HCT116 (cell line): Measurements from ENCODE around the gene PLA2G5. TPM values are rescaled to one million over a fixed set of nuclear protein-coding genes. Genes with fewer than 3 reads are reported as not detected.

ENCODE experiments used
- ATAC-seq: fragments of 200-7000 bp; cut with Tn5 transposase; 2 replicates; pipeline ENCODE4 v1.9.1; 2020; ENCODE audit warnings: mild to moderate bottlenecking, moderate library complexity
- BruUV-seq: library from RNA; stranded (reverse); fragments of 400-500 nt; replicated peaks from 2 replicates; lab custom pipeline; 2021; lab: Mats Ljungman, UMichigan
- CTCF ChIA-PET: fragments of 300-600 bp; sonication (Branson Sonifier 250); formaldehyde crosslinking; loops from one replicate; lab custom pipeline; 2021; ENCODE audit warnings: antibody characterized with exemption; lab: Charles Lee
- POLR2A ChIA-PET: fragments of 300-600, 350-600 bp; sonication (Branson Sonifier 250); formaldehyde crosslinking; loops from one replicate; lab custom pipeline; 2021; ENCODE audit warnings: antibody characterized with exemption; lab: Charles Lee
- RAD21 ChIA-PET, 2 experiments: fragments of 300-600 bp; sonication (Branson Sonifier 250); formaldehyde crosslinking; loops; one replicate each; lab custom pipeline; 2023; ENCODE audit warnings: low total read pairs in 2 of 2; ENCODE audit not compliant: uncharacterized antibody in 2 of 2, unreplicated experiment in 2 of 2, low non-redundant PET in 1 of 2; lab: Charles Lee
- DNase-seq: peaks from one replicate; pipeline ENCODE4 v3.0.0-alpha.2; 2010; ENCODE audit warnings: low read depth, low spot score
- H2AFZ ChIP-seq: fragments of 200-600 bp; shearing (Covaris generic), sonication (generic); 2 replicates; pipeline ENCODE4 v1.6.1; 2017; ENCODE audit warnings: low read depth, mixed run types, mixed read lengths, antibody characterized with exemption, low read length; ENCODE audit not compliant: poor library complexity, severe bottlenecking
- H3K27ac ChIP-seq: 2 replicates; pipeline ENCODE4 v1.5.1; 2012; ENCODE audit warnings: low read depth, low read length
- H3K27me3 ChIP-seq: fragments of 200-600 bp; sonication (generic); 2 replicates; pipeline ENCODE4 v1.6.1; 2016; ENCODE audit warnings: mixed run types, low read length, mixed read lengths; ENCODE audit not compliant: insufficient read depth
- H3K36me3 ChIP-seq, 2 experiments: fragments of 200-500 bp in 1 of 2; fragments of 200-600 bp in 1 of 2; sonication (Bioruptor generic) in 1 of 2; sonication (generic) in 1 of 2; 2 replicates each; pipeline versions ENCODE4 v1.5.1 to v1.6.1; 2014 to 2016; ENCODE audit warnings: low read length in 2 of 2, inconsistent platforms in 1 of 2, mixed read lengths in 1 of 2, mixed run types in 1 of 2; ENCODE audit not compliant: insufficient read depth in 2 of 2, control insufficient read depth in 1 of 2
- H3K4me1 ChIP-seq, 2 experiments: fragments of 200-600 bp in 1 of 2; sonication (generic) in 1 of 2; 2 replicates each; pipeline versions ENCODE4 v1.5.1 to v1.6.1; 2012 to 2017; ENCODE audit warnings: low read length in 2 of 2, inconsistent platforms in 1 of 2, mild to moderate bottlenecking in 1 of 2, mixed read lengths in 1 of 2, mixed run types in 1 of 2, moderate library complexity in 1 of 2; ENCODE audit not compliant: insufficient read depth in 2 of 2, control insufficient read depth in 1 of 2
- H3K4me2 ChIP-seq: fragments of 200-600 bp; sonication (generic); 2 replicates; pipeline ENCODE4 v1.6.1; 2017; ENCODE audit warnings: mixed run types, low read length, mixed read lengths
- H3K4me3 ChIP-seq, 2 experiments: fragments of 200-600 bp in 1 of 2; sonication (generic) in 1 of 2; replicated peaks in 1 of 2; 2 replicates each; pipeline ENCODE4 v1.5.1; 2011 to 2016; ENCODE audit warnings: low read length in 2 of 2, control low read depth in 1 of 2, low read depth in 1 of 2, mild to moderate bottlenecking in 1 of 2, mixed read lengths in 1 of 2, mixed run types in 1 of 2
- H3K79me2 ChIP-seq: fragments of 200-600 bp; sonication (generic); 2 replicates; pipeline ENCODE4 v1.6.1; 2017; ENCODE audit warnings: mild to moderate bottlenecking, mixed run types, low read length, moderate library complexity, mixed read lengths; ENCODE audit not compliant: insufficient read depth
- H3K9ac ChIP-seq: fragments of 200-600 bp; sonication (generic); 2 replicates; pipeline ENCODE4 v1.6.1; 2016; ENCODE audit warnings: low read length, mixed read lengths
- H3K9me2 ChIP-seq: fragments of 200-600 bp; sonication (generic), shearing (Covaris generic); 2 replicates; pipeline ENCODE4 v1.6.1; 2017; ENCODE audit warnings: mixed run types, mild to moderate bottlenecking, moderate library complexity; ENCODE audit not compliant: insufficient read depth
- H3K9me3 ChIP-seq, 2 experiments: fragments of 200-500 bp in 1 of 2; fragments of 200-600 bp in 1 of 2; sonication (Bioruptor generic) in 1 of 2; sonication (generic) in 1 of 2; 2 replicates each; pipeline ENCODE4 v1.6.1; 2014 to 2017; ENCODE audit warnings: low read length in 2 of 2, mixed read lengths in 2 of 2, inconsistent platforms in 1 of 2, low read depth in 1 of 2, mild to moderate bottlenecking in 1 of 2, mixed run types in 1 of 2, moderate library complexity in 1 of 2; ENCODE audit not compliant: control insufficient read depth in 1 of 2, insufficient read depth in 1 of 2
- H4K20me1 ChIP-seq: fragments of 200-600 bp; sonication (generic), shearing (Covaris generic); 2 replicates; pipeline ENCODE4 v1.6.1; 2017; ENCODE audit warnings: mixed run types, mild to moderate bottlenecking, moderate library complexity; ENCODE audit not compliant: insufficient read depth
- CBX3 ChIP-seq: IDR thresholded peaks from 2 replicates; pipeline ENCODE4 v1.6.1; 2012; ENCODE audit warnings: low read depth
- CEBPB ChIP-seq: IDR thresholded peaks from 2 replicates; pipeline ENCODE4 v1.6.1; 2012; ENCODE audit warnings: low read depth
- EGR1 ChIP-seq: IDR thresholded peaks from 2 replicates; pipeline ENCODE4 v1.6.1; 2012; ENCODE audit warnings: low read depth
- ELF1 ChIP-seq: IDR thresholded peaks from 2 replicates; pipeline ENCODE4 v1.6.1; 2012; ENCODE audit warnings: low read depth, borderline replicate concordance
- EZH2 ChIP-seq: fragments of 200-600 bp; sonication (generic); IDR thresholded peaks from 2 replicates; pipeline ENCODE4 v1.6.1; 2017; ENCODE audit warnings: antibody characterized with exemption, mixed run types
- FOSL1 ChIP-seq: IDR thresholded peaks from 2 replicates; pipeline ENCODE4 v1.6.1; 2012; ENCODE audit warnings: low read depth
- JUND ChIP-seq: IDR thresholded peaks from 2 replicates; pipeline ENCODE4 v1.6.1; 2012
- POLR2AphosphoS5 ChIP-seq: IDR thresholded peaks from 2 replicates; pipeline ENCODE4 v1.6.1; 2011; ENCODE audit warnings: mild to moderate bottlenecking, low read depth, low read length, moderate library complexity
- SP1 ChIP-seq: IDR thresholded peaks from 2 replicates; pipeline ENCODE4 v1.6.1; 2012; ENCODE audit warnings: low read depth
- ZNF274 ChIP-seq: fragments of 200-500 bp; sonication (Bioruptor generic); IDR thresholded peaks from 2 replicates; pipeline ENCODE4 v1.6.1; 2014; ENCODE audit warnings: mild to moderate bottlenecking, low read depth, low read length, inconsistent platforms
- intact Hi-C: fragments of 100-400 bp; cut with micrococcal nuclease; formaldehyde crosslinking; loops from 2 replicates; pipeline ENCODE4 v1.10.0; 2022
- total RNA-seq: library from RNA; stranded (reverse); gene quantifications from one replicate; pipeline ENCODE4 v1.2.1, GENCODE V29; 2021; ENCODE audit not compliant: unreplicated experiment
- TF ChIP-seq, protein P1 (sequence below), 3 experiments: fragments of 200-600 bp in 1 of 3; sonication (generic) in 1 of 3; IDR thresholded peaks in 2 of 3; conservative IDR thresholded peaks in 1 of 3; 2 replicates each; pipeline ENCODE4 v1.5.1; 2012 to 2017; ENCODE audit warnings: low read depth in 2 of 3, low read length in 2 of 3, antibody characterized with exemption in 1 of 3, borderline replicate concordance in 1 of 3, control low read depth in 1 of 3, mild to moderate bottlenecking in 1 of 3, mixed read lengths in 1 of 3, mixed run types in 1 of 3, moderate library complexity in 1 of 3; ENCODE audit not compliant: insufficient read depth in 1 of 3

PLA2G5 gene
- total RNA-seq, 1 experiment from 2014 or later = not detected

- H3K9me3 ChIP-seq = no peaks in the 10 kb centered on the region
- no peaks in the 10 kb centered on the region for H3K4me1 ChIP-seq
- H2AFZ ChIP-seq = no peak overlapping the region
- no peak overlapping the region for H3K9ac ChIP-seq
- no peaks in the 10 kb centered on the region for H3K27me3 ChIP-seq
- no peak overlapping the region for H3K27ac ChIP-seq
- POLR2A ChIA-PET = no interaction called here
- TF ChIP-seq FOSL1 (no peak), JUND (no peak), CBX3 (no peak), SP1 (no peak), EGR1 (no peak), EZH2 (no peak), ZNF274 (no peak), CEBPB (no peak), ELF1 (no peak), POLR2AphosphoS5 (no peak)
- TF ChIP-seq, protein P1, sequence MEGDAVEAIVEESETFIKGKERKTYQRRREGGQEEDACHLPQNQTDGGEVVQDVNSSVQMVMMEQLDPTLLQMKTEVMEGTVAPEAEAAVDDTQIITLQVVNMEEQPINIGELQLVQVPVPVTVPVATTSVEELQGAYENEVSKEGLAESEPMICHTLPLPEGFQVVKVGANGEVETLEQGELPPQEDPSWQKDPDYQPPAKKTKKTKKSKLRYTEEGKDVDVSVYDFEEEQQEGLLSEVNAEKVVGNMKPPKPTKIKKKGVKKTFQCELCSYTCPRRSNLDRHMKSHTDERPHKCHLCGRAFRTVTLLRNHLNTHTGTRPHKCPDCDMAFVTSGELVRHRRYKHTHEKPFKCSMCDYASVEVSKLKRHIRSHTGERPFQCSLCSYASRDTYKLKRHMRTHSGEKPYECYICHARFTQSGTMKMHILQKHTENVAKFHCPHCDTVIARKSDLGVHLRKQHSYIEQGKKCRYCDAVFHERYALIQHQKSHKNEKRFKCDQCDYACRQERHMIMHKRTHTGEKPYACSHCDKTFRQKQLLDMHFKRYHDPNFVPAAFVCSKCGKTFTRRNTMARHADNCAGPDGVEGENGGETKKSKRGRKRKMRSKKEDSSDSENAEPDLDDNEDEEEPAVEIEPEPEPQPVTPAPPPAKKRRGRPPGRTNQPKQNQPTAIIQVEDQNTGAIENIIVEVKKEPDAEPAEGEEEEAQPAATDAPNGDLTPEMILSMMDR (IDR thresholded peaks at IDR 0.05 in 2 of 3, conservative IDR thresholded peaks at IDR 0.05 in 1 of 3; ENCODE audit: borderline replicate concordance in 1 of 3, insufficient read depth in 1 of 3, low read depth in 2 of 3, low read length in 2 of 3) = no peak
- H4K20me1 ChIP-seq = no peaks in the 10 kb centered on the region
- no peak overlapping the region for H3K4me3 ChIP-seq
- RAD21 ChIA-PET = no interaction called here
- H3K4me2 ChIP-seq = no peak overlapping the region
- CTCF ChIA-PET = no interaction called here
- H3K79me2 ChIP-seq = no peaks in the 10 kb centered on the region
- ATAC-seq (no peak), DNase-seq (no peak)
- no TSS peak for BruUV-seq
- intact Hi-C loops = no loop called here
- no peaks in the 10 kb centered on the region for H3K9me2 ChIP-seq
- H3K36me3 ChIP-seq = no peaks in the 10 kb centered on the region
Measured at GRCh38 chr1:20028726-20029125, 41.3 kb upstream of the PLA2G5 start.
